Nephron progenitor cell (in vitro differentiated cells): ENCODE data around the gene RAD51.
A peak's percentile ranks its signal among the peaks of the same experiment; 100 is the strongest.

ENCODE experiments used
- DNase-seq: peaks from one replicate; pipeline ENCODE4 v3.0.0; 2021
- H3K27ac Mint-ChIP-seq: 2 replicates; pipeline ENCODE4 v1.8.0; 2021; ENCODE audit warnings: mild to moderate bottlenecking, moderate library complexity, mixed read lengths
- H3K27me3 Mint-ChIP-seq: 2 replicates; pipeline ENCODE4 v1.8.0; 2021; ENCODE audit warnings: mild to moderate bottlenecking, low read depth, mixed read lengths; ENCODE audit not compliant: poor library complexity
- H3K36me3 Mint-ChIP-seq: 2 replicates; pipeline ENCODE4 v1.8.0; 2021; ENCODE audit warnings: low read depth, mixed read lengths
- H3K4me1 Mint-ChIP-seq: 2 replicates; pipeline ENCODE4 v1.8.0; 2021; ENCODE audit warnings: mixed read lengths
- H3K4me3 Mint-ChIP-seq: 2 replicates; pipeline ENCODE4 v1.8.0; 2021; ENCODE audit warnings: mild to moderate bottlenecking, moderate library complexity, mixed read lengths
- H3K9me3 Mint-ChIP-seq: 2 replicates; pipeline ENCODE4 v1.8.0; 2021; ENCODE audit warnings: mild to moderate bottlenecking, moderate library complexity, mixed read lengths
- TF ChIP-seq, protein P1 (sequence below): fragments of 200-600 bp; sonication (generic); IDR thresholded peaks from 2 replicates; pipeline ENCODE4 v1.5.0; 2021; ENCODE audit warnings: antibody characterized with exemption

Gene RAD51

DNA sequence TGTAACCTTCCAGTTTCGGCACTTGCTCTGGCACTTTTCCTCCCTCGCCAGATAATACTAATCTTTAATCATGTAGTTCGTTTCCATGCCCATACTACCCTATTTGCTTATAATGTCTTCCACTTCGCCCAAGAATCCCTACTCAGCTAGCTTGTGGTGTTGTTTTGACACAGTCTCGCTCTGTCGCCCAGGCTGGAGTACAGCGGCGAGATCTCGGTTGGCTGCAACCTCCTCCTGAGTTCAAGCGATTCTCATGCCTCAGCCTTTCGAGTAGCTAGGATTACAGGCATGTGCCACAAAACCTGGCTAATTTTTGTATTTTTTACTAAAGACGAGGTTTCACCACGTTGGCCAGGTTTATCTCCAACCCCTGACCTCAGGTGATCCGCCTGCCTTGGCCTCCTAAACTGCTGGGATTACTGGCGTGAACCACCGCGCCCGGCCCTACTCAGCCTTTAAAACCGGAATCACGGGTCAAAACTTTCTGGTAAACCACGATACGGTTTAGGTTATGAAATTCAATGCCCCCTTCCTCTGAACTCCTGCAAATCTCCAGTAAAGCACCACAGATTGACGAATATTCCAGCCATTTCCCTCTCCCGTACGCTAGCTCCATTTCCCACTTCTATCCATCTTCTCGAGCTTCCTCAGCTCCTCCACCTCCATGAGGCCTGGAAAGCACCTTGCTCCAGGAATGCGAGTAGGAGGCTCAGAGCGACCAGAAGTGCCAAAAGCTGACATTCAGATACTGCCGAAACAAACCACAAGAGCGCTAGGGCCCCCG lies 878 bp upstream of the RAD51 start:
- H3K4me1 Mint-ChIP-seq, result peaks cover 30% of the 10 kb centered on the region
- peak overlapping the region; percentile 99 for H3K27ac Mint-ChIP-seq
- peak overlapping the region; percentile 100 for H3K4me3 Mint-ChIP-seq
- peaks cover 4% of the 10 kb centered on the region for H3K27me3 Mint-ChIP-seq
- TF ChIP-seq, protein P1, sequence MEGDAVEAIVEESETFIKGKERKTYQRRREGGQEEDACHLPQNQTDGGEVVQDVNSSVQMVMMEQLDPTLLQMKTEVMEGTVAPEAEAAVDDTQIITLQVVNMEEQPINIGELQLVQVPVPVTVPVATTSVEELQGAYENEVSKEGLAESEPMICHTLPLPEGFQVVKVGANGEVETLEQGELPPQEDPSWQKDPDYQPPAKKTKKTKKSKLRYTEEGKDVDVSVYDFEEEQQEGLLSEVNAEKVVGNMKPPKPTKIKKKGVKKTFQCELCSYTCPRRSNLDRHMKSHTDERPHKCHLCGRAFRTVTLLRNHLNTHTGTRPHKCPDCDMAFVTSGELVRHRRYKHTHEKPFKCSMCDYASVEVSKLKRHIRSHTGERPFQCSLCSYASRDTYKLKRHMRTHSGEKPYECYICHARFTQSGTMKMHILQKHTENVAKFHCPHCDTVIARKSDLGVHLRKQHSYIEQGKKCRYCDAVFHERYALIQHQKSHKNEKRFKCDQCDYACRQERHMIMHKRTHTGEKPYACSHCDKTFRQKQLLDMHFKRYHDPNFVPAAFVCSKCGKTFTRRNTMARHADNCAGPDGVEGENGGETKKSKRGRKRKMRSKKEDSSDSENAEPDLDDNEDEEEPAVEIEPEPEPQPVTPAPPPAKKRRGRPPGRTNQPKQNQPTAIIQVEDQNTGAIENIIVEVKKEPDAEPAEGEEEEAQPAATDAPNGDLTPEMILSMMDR, result no peak
- peaks cover 21% of the 10 kb centered on the region for H3K36me3 Mint-ChIP-seq
- no peaks in the 10 kb centered on the region for H3K9me3 Mint-ChIP-seq
- peak; percentile 21 for DNase-seq

DNA sequence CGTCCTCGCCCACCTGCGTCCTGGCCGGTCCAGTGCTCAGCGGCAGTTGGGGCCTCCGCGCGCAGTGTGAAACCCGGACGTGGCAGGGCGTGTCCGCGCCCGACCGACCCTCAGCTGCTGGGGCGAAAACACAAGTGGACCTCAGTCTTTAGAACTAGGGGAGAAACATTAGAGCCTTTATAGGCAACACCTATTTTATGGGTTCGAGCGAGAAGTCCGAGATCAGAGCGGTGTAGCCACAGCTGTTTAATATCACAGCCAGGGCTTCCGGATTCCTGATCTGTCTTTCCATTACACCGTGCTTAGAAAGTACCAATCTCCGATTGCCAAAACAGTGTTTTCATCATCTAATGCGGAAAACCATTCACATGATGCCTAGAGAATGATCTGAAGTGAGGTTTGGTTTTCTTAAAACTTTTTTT lies 506 bp downstream of the RAD51 start:
- Mint-ChIP-seq H3K27ac (no peak overlapping the region), H3K4me3 (peak overlapping the region; percentile 100), H3K27me3 (peaks cover 4% of the 10 kb centered on the region), H3K9me3 (no peaks in the 10 kb centered on the region), H3K36me3 (peaks cover 21% of the 10 kb centered on the region), H3K4me1 (peaks cover 30% of the 10 kb centered on the region)
- TF ChIP-seq, protein P1, result no peak
- DNase-seq, result no peak

DNA sequence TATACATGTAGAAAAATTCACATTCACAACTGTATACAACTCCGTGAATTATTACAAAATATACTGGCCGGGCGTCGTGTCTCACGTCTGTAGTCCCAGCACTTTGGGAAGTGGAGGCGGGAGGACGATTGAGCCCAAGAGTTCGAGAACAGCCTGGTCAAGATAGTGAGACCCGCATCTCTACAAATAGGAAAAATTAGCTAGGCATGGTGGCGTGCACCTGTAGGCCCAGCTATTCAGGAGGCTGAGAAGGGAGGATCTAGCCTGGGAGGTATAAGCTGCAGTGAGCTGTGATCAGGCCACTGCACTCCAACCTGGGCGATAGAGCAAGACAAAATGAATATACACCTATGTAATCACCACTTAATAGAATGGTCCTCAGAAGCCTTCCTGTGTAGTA lies 1.3 kb downstream of the RAD51 start:
- Mint-ChIP-seq H3K4me1 (peaks cover 30% of the 10 kb centered on the region), H3K27me3 (peaks cover 4% of the 10 kb centered on the region), H3K4me3 (peak overlapping the region; percentile 100), H3K9me3 (no peaks in the 10 kb centered on the region), H3K27ac (no peak overlapping the region), H3K36me3 (peaks cover 21% of the 10 kb centered on the region)
- DNase-seq, result no peak
- TF ChIP-seq, protein P1, result no peak

DNA sequence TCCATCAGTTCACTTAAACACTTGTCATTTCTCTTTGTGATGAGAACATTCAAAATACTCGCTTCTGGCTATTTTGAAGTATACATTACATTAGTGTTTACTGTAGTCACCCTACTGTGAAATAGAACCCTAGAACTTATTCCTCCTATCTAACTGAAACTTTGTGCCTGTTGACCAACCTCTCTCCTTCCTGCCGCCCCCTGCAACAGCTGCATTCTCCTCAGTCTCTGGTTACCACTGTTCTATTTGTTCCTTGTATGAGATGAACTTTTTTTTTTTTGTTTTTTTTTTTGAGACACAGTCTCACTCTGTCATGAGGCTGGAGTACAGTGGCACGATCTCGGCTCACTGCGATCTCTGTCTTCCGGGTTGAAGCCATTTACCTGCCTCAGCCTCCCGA lies 2.9 kb downstream of the RAD51 start:
- peaks cover 26% of the 10 kb centered on the region for H3K36me3 Mint-ChIP-seq
- H3K9me3 Mint-ChIP-seq, result no peaks in the 10 kb centered on the region
- H3K27ac Mint-ChIP-seq, result no peak overlapping the region
- peaks cover 4% of the 10 kb centered on the region for H3K27me3 Mint-ChIP-seq
- peaks cover 30% of the 10 kb centered on the region for H3K4me1 Mint-ChIP-seq
- TF ChIP-seq, protein P1, result no peak
- H3K4me3 Mint-ChIP-seq, result peak overlapping the region; percentile 8
- DNase-seq, result no peak

DNA sequence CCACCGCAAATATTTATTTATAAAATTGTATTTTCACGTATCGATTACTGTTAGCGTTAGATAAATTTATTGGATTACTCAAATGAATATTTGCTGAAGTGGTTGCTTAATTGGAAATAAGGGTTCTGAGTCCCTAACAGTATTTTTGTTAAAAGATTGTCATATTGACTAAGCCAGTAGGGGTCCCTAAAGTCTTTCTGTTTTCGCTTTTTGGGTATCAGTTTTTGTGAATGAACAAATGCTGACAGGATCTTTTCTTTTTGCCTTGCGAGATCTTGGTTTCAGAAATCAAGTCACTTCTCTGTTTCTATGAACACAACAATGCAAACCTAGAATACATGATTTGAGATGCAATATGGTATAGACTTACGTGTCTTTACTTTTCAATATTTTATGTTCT lies 7.1 kb downstream of the RAD51 start:
- Mint-ChIP-seq H3K27ac (no peak overlapping the region), H3K27me3 (peaks cover 4% of the 10 kb centered on the region), H3K9me3 (no peaks in the 10 kb centered on the region), H3K36me3 (peaks cover 31% of the 10 kb centered on the region), H3K4me1 (peaks cover 5% of the 10 kb centered on the region), H3K4me3 (no peak overlapping the region)
- TF ChIP-seq, protein P1, result no peak
- DNase-seq, result no peak

DNA sequence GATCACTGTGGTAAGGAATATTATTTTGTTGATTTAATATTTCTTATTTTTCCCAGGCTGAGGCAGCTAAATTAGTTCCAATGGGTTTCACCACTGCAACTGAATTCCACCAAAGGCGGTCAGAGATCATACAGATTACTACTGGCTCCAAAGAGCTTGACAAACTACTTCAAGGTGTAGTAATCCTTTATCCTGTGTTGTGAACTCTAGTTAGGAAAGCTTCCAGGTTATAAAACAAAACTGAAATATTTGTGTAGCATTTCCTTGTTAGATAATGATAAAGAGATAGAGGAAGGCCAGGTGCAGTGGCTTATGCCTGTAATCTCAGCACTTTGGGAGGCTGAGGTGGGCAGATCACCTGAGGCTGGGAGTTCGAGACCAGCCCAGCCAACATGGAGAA lies 11.1 kb downstream of the RAD51 start:
- Mint-ChIP-seq H3K4me3 (no peak overlapping the region), H3K9me3 (no peaks in the 10 kb centered on the region), H3K4me1 (no peaks in the 10 kb centered on the region), H3K27me3 (no peaks in the 10 kb centered on the region), H3K27ac (no peak overlapping the region), H3K36me3 (peaks cover 45% of the 10 kb centered on the region)
- DNase-seq, result no peak
- TF ChIP-seq, protein P1, result no peak
